HG03175 (cell line): ENCODE measurements around the gene KRT12.

Experiments used
- ATAC-seq: cut with Tn5 transposase; IDR thresholded peaks from one replicate; pipeline ENCODE4 v1.9.1; 2021; ENCODE audit warnings: mild to moderate bottlenecking, moderate library complexity; ENCODE audit not compliant: unreplicated experiment

Gene KRT12

GRCh38 chr17:40866838-40867237 lies at the start of gene KRT12:
TSS of gene KRT12 (minus strand) at chr17:40867223. CDS start at chr17:40867186, 37 bp downstream.
- no peak for ATAC-seq

- ATAC-seq, result no peak
Measured at GRCh38 chr17:40916366-40916765, 49.3 kb upstream of the KRT12 start.

DNA sequence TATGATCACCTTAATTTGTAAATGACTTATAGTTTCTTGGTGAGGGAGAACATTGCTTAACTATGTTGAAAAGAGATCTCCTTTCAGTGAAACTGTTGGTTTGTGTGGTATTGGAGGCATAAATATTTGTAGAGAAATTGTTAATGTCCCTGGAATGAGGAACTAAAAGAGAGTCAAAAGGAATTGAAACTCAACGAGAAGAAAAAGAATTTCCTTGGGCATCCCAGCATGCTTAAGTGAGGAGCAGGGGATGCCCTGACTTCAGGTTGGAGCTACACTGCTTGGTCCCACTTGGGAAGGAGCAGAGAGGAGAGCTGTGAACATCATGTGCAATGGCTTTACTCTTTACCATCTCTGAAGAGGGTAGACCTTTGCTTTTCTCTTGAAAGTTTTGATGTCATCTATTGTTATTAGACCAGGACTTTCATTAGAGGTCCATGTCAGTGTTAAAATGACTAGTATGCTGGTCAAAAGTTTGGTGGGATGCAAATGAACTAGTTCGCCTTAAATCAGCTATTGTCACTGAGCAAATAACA lies 48.8 kb upstream of the KRT12 start:
- no peak for ATAC-seq

GRCh38 chr17:40915199-40915661 lies 48.2 kb upstream of the KRT12 start:
- ATAC-seq, result no peak

GRCh38 chr17:40914075-40914855 lies 47.2 kb upstream of the KRT12 start:
- no peak for ATAC-seq

DNA sequence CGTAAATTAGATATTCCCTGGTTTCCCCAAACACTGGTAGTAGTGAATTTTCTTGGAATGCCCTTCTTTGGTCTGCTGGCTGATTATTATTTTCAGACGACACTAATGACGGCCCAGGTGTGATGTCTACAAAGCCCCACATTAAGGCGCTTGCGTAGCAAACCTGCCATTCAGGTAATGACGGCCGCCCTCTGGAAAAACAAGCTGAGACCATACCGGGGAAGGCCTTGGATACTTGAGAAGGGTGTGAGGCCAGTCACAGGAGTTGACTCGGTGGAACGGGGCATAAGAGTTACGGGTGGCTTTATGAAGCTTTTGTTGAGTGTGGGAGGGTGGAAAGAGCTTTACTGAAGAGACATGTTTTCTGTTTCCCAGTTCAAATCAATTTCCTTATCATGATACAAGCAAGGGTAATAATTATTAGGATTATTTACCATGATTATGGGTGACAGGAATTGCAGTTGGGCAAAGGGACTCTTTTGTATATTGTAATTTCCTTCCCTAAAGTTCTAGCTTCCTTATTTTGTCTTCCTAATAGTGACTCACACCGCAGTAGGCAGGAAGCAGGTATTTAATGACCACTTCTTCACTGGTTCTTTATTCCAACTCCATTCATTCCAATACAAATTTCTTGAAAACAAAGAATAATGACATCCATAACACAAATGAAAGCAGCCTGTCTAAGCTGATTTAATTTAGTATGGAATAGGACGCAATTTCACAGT lies 45.6 kb upstream of the KRT12 start:
- no peak for ATAC-seq

- no peak for ATAC-seq
Measured at GRCh38 chr17:40910441-40910841, 43.4 kb upstream of the KRT12 start.

- ATAC-seq, result no peak
Measured at GRCh38 chr17:40909755-40910154, 42.7 kb upstream of the KRT12 start.

- no peak for ATAC-seq
Measured at GRCh38 chr17:40909351-40909750, 42.3 kb upstream of the KRT12 start.

DNA sequence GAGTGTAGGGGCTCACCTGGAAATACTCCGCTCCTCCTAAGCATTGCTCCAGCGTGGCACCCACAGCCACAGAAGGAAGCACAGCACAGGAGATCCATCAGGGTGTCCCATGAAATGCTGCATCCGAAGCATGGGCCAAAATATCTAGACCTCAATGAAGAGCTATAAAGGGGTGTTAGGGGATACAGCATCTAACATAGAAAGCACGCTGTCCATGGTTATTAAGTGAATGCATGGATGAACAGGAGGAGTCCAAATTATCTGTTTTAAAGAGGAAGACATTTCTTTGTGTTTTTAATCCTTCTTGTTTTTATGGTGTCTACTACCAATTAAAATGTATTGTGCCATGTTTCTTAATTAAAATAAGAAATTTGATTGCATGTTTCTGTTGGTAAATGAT lies 39.6 kb upstream of the KRT12 start:
- no peak for ATAC-seq

GRCh38 chr17:40905370-40905769 lies 38.3 kb upstream of the KRT12 start:
- no peak for ATAC-seq

- peak; percentile 45 for ATAC-seq
Measured at GRCh38 chr17:40903129-40903847, 36.3 kb upstream of the KRT12 start.

GRCh38 chr17:40902498-40902897 lies 35.5 kb upstream of the KRT12 start:
- ATAC-seq, result no peak

DNA sequence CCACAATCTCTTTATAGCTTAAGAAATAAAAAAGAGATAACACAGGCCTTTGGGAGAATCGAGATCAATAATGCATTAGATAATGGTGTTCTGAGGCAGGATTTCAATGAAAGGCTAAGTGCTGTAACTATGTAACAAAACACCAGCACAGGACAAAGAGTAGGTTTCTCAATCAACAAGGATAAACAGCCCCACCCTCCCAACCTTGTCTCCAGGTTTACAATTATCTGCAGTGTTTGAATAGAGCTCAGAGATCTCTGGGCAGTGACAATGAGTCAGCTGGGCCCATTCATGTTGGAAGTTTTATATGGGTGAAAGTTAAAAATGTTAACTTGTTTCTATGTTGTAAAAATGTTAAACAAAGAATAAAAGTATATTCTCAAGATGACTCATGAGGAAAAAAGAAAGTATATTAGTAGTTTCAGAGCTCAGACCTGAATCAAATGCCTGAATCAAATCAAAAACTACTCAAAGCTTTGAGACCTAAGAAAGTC lies 35.0 kb upstream of the KRT12 start:
- no peak for ATAC-seq

GRCh38 chr17:40900809-40901356 lies 33.9 kb upstream of the KRT12 start:
- ATAC-seq, result no peak

DNA sequence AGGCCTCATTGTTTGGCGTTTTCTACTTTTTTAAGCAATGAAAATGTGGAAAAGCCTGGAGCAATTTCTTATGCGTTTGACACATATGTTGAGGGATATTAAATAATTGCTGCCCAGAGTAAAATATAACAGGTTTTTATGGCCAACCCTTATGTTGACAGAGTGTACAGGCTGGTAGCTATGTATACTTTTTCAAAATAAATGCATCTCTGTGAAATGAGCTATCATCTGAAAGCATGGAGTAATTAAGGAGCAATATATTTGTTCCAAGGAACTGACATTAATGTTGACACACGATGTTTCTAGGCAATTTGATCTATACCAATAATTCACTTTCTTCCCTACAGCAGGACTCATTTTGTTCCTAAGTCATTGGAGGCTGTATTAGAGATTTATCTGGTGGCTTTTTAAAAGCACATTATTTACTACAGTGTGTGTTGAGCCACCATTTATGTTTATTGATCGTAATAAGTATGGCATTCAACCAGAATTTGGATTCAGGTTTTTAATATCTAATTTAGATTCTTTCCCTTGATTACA lies 30.0 kb upstream of the KRT12 start:
- ATAC-seq, result no peak

- ATAC-seq, result no peak
Measured at GRCh38 chr17:40895106-40895730, 28.2 kb upstream of the KRT12 start.

DNA sequence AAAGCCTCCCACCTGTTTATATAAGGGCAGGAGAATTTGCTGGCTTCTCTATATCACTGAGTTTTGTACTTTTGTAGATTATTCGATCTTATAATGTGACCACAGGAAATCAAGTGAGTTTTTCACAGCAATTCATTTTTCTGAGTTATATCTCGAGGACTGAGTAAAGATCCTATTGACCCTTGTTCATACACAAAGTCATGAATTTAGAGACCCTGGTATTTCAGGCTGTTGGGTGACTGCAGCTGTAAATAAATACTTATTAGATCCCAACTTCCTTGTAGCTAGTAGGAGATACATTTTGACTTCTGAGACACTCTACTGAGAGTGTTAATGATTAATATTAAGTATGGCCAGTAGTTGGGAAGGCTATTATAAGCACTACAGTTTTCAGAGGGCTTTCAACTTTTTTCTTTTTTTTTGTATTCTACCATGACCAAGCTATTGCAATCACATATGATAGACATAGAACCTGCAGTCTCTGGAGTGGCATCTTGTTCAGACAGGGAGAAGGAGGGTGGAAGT lies 21.2 kb upstream of the KRT12 start:
- no peak for ATAC-seq

- no peak for ATAC-seq
Measured at GRCh38 chr17:40886090-40886489, 19.1 kb upstream of the KRT12 start.
